Measurements from ENCODE around the gene PARG.

Gene PARG

DNA sequence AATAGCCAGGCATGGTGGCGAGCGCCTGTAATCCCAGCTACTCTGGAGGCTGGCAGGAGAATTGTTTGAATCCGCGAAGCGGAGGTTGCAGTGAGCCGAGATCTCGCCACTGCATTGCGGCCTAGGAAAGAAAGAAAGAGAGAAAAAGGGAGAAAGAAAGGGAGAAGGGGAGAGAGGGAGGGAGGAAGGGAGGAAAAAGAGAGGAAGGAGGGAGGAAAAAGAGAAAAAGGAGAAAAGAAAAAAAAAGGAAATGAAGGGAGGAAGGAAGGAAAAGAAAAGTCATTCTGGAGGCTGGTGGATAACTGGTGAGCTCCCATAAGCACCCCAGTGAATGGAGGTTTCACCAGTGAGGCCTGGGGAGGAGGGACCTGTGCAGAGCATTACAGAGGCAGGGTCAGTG is 172.1 kb downstream of the PARG start:
- TF ChIP-seq, protein P1, sequence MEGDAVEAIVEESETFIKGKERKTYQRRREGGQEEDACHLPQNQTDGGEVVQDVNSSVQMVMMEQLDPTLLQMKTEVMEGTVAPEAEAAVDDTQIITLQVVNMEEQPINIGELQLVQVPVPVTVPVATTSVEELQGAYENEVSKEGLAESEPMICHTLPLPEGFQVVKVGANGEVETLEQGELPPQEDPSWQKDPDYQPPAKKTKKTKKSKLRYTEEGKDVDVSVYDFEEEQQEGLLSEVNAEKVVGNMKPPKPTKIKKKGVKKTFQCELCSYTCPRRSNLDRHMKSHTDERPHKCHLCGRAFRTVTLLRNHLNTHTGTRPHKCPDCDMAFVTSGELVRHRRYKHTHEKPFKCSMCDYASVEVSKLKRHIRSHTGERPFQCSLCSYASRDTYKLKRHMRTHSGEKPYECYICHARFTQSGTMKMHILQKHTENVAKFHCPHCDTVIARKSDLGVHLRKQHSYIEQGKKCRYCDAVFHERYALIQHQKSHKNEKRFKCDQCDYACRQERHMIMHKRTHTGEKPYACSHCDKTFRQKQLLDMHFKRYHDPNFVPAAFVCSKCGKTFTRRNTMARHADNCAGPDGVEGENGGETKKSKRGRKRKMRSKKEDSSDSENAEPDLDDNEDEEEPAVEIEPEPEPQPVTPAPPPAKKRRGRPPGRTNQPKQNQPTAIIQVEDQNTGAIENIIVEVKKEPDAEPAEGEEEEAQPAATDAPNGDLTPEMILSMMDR (IDR thresholded peaks at IDR 0.05) = no peak
- TF ChIP-seq ZFX (IDR thresholded peaks at IDR 0.05; ENCODE audit: borderline replicate concordance) = no peak

DNA sequence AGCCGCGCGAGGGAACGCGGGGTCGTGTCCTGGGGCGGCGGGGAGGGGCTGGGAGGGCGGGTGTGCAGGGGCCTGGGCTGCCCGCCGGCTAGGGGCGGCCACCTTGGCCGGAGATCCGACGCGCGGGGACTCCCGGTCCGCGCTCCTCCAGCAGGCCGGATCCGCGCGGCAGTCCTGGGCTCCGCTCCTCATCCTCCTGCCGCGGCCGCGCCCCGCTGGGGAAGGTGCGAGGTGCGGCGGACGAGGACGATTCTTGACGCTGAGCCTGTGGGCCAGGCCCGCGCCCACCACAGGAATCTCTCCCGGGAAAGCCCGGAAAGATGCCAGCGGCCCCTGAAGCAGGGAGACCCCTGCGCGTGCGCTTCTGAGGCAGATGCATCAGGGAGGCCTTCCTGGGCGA is 173.1 kb downstream of the PARG start:
- H3K27ac ChIP-seq = no peak overlapping the region
- no peak for TF ChIP-seq ZFX (IDR thresholded peaks at IDR 0.05; ENCODE audit: borderline replicate concordance)
- TF ChIP-seq, protein P1 (IDR thresholded peaks at IDR 0.05) = no peak

More for the DNA sequence above, 172.1 kb downstream of the PARG start:
- no peak overlapping the region for H3K27ac ChIP-seq

DNA sequence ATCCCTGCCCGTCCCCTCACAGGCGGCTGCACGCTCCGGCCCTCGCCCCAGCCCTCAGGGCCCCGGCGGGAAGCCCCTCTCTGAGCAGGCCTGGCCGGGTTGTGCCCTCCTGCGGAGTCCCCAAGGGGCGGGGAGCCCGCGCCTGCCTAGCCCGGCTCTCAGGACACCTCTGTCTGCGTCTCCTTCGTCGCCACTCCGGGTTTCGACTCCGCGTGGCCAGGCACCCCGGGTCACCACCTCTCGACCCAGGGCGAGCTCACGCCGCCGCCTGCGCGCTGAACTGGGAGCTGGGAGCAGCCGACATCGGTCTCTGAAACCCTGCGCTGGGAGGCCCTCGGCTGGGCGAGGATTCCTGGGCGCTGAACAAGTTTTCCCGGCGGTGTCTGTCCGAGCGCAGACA is 173.5 kb downstream of the PARG start:
- TF ChIP-seq ZFX (IDR thresholded peaks at IDR 0.05; ENCODE audit: borderline replicate concordance) = no peak
- TF ChIP-seq, protein P1 (IDR thresholded peaks at IDR 0.05) = no peak
- no peak overlapping the region for H3K27ac ChIP-seq

Measured in 22Rv1 (cell line).